ENCODE measurements around the gene HOXB1.
"Not testable (repeated sequence)": the region's sequence is repeated elsewhere in the genome, so short reads cannot be mapped to it uniquely, and the experiment has no call there.

HOXB1 gene

DNA sequence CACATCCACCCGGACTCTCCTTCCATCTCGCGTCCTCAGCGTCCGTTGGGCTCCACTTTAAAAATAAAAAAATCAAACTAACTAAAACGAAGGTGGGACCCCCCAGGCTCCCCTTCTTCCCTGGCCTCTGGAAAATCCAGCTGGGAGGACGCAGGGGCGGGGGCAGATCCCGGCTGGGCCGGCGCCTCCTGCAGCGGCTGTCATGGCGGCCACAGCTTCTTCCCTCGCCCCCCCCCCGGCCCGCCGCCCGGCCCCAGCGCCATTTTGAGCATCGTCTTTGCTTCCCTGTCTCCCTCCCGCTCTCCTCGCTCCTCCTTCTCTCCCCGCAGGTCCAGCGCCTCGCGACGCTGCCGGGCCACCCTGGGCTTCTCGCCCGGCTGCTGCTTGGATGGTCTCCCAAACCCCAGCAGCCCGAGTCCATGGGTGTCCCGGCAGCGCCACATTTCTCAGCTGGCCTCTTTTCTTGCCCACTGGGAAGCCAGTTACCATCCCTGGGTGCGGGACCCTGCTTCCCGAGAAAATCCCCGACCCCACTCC lies 10.8 kb upstream of the HOXB1 start:
- peak; percentile 54 for DNase-seq

DNA sequence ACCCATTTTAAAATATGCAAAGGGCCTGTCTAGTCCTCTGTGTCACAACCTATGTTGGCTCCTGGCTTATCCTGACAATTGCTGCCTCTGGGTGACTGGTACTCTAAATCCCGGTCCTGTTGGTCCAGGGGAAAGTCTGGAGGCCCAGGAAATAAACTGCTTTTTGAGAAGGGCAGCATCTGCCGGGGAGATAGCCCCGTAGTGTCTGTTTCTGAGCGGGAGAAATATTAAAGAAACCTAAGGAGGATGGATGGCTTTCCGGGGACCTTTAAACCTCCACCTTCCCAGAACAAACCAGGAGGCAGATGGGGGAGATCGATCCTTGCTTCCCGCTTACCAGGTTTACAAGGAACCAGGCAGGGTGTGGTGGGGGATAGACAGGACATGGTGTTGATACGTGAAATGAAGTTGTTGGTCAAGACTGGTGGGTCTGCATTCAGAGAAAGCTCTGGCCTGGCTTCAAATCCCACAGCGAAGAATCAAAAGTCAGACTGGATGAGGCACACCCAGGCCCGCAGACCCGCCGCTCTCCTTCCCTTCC lies 10.3 kb upstream of the HOXB1 start:
- DNase-seq: no peak

DNA sequence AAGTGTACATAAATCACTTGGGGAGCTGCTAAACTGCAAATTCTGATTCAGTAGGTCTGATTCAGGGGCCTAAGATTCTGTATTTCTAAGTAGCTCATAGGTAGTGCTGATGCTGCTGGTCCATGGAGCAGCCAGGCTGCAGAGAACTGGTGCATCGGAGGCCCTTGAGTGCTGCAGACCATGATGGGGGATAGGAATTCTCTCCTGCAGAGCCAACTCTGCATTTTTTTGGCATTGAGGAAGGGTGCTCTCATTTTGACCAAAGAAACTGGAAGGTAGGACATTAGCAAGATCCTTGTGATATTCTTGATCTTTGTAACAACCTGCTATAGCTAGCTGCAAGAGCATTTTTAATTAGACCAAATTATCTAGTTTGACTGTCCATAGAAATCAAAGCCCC lies 9.4 kb upstream of the HOXB1 start:
- no peak for DNase-seq

DNA sequence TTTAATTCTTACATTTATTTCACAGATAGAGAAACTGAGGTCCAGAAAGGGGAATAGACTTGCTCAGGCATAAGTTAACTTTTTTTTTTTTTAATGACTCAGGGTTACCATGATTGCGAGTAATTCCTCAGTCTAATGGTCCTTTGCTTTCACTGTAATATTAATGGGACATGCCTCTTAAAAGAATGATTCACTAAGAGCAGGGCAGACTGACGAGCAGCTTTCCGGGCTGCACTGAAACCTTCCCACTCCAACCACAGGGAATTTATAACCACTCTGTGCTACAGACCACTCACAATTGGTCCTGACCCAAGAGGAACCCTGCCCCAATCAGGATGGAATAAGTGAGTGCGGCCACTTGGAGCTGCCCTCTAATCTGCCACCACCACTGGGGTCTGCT lies 8.4 kb upstream of the HOXB1 start:
- DNase-seq: no peak

DNA sequence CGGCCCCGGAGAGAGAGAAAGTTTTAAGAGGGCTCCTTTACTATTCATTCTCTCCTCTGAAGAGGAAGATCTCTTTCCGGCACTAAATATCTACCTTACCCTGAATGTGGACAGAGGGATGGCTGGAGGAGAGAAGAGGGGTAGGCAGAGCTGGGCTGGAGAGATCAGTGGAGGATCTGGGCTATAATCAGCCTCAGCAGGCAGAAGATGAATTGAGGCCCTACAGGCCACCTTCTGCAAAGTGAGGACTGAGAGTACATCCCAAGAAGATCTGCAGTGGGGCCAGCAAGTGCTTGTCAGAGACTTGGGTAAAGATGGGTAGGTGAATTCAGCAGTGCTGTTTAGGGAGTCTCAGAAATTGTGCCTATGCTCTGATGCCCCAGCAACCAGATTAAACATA lies 6.5 kb upstream of the HOXB1 start:
- DNase-seq: no peak

DNA sequence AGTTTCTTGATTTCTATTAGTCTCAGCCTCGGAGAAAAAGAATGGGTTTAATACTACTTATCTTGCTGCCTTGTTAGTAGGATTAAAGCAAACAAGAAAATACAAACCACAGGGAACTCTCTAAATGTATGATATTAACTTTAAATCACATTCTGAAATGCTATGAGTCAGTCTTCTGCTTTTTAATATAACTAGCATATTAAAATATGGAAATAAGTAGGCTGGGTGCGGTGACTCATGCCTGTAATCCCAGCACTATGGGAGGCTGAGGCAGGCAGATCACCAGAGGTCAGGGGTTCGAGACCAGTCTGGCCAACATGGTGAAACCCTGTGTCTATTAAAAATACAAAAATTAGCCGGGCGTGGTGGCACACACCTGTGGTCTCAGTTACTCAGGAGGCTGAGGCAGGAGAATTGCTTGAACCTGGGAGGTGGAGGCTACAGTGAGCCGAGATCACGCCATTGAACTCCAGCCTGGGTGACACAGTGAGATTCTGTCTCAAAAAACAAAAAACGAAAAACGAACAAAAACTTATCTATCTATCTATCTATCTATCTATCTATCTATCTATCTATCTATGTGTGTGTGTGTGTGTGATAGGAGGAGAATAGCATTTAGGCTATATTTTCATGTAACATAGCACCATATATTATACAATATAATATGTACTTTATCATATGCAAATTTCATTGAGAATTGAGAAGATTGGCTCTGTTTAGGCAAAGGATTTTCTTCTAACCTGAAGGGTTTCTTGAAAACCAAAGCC lies 5.2 kb upstream of the HOXB1 start:
- not testable (repeated sequence) for DNase-seq

DNA sequence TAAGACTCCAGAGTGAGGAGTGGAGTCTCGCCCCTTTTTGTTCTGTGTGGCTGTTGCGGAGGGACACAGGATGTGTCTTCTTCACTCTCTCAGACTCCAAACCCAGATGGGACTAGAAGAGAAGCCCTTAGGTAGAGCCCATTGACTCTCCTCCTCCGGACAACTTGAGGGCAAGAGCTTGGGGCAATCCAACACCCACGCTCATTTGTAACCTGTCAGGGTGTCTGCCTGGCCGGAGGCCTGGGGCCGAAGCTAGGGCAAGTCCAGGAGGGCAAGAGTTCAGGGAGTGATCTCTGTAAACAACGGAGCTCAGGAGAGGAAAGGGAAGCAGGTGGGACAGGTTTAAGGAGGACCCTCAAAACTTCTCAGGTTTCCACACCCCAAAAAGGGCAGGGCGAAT lies 1.4 kb upstream of the HOXB1 start:
- DNase-seq: no peak

DNA sequence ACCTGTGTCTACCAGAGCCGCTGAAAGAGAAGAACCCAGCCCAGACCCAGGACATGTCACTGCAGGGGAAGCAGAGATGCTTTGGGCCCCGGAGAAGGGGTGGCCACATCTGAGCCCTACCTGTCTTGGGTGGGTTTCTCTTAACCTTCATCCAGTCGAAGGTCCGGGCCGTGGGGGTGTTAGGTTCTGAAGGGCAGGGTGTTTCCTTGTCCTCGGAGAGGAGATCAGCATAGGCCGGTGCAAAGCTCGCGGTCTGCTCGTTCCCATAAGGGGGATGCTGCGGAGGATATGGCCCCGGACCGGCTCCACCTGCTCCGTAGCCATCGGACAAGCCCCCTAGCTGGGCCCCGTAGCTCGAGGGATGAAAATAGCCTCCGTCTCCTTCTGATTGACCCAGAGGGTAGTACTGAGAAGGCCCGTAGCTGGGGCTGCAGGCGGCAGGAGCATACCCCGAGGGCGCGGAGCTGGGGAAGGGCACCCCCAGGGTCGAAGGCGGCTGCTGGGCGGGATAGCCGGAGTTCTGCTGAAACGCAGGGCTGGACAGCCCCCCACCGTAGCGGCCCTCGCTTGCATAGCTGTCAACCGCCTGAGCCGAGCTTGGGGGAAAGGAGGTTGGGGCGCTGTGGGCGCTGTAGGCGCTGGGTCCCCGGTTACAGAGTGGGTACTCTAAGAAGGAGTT lies 464 bp downstream of the HOXB1 start:
- DNase-seq: no peak

DNA sequence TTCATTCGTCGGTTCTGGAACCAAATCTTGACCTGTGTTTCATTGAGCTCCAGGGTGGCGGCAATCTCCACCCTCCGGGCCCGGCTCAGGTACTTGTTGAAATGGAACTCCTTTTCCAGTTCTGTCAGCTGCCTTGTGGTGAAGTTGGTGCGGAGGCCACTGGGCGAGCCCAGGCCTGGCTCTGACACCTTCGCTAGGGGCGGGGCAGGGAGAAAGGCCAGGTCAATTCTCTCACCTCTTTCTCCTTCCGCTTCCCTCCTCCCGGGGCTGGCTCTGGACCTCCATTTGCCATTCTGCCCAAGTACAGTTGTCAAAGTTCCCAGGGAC lies 1.2 kb downstream of the HOXB1 start:
- DNase-seq: no peak

DNA sequence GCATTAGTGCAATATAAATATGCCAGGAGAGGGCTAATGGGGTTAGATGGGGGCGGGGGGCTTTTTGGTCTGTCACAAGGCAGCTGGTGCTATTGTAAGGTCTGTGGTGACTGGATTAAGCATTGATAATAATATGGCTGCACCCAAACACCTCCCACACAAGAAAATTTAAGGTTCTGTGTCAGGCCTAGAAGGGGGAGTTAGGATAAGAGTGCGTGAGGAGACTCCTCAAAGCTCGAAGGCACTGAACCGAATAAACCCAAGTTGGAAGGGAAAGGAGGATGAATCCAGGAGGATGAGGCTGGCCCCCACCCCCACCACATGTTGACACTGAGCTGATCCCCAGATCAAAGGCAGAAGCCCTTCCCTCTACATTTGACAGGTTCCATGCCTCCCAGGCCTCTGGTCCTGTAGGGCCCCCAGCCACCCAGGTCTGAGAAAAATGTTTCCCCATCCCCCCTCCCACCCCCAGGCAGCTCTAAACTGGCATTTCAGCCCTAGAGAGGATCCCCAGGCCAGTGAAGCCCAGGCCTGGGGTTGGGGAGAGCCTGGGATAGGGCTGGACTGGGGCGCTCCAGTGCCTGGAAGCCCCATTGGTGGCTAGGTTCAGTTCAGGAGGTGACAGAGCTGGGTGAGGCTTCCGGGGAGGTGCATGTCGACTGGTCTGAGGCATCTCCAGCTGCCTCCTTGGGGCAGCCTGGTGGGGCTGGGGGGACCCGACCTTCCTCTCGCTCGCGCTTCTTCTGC lies 1.7 kb downstream of the HOXB1 start:
- DNase-seq: no peak

DNA sequence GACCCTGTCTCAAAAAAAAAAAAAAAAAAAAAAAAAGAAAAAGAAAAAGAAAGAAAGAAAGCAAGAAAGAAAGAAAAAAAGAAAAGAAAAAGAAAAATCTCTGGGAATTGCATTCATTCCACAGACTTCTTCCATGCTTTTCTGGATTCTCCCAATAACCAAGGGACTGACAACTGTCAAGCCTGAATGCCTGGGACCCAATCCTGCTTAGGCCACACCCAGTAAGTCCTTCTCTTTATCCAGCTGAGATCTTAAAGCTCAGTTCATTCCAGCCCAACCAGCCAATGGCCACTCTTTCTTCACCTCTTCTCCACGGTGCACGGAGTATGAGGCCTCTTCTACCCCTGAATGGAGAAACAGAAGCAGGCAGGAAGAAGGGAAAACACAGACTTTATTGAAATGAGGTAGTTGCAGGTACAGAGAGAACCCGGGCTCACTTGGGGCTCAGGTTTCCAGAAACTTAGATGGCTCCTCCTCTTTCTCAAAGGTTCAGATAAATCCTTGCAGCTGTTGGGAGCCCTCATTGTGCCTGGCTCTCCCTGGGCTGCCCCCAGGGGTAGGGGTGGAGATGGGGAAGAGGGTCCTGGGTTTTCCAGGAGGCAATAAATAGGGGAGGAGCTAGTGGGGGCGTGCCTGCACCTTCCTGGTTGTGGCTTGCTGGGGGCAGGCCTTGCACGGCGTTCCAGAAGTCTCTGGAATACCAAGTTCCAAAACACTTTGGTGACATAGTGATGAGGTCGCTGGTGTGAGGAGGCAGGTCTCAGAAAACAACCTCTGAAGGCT lies 2.5 kb downstream of the HOXB1 start:
- no peak for DNase-seq

DNA sequence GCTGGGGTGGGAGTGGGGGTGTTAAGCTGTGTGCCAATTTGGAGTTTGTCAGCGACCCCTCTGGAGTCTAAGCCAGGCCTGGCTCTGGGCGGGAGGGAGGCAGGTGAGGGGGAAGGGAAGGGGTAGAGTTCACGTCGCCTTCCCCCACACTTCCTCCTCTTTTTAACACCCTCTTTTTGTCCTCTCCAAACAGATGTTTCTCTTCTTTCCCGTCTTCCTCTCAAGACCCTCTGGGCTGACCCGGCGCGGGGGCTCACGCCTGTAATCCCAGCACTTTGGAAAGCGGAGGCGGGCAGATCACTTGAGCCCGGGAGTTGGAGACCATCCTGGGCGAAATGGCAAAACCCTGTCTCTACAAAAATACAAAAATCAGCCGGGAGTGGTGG lies 3.3 kb downstream of the HOXB1 start:
- no peak for DNase-seq

DNA sequence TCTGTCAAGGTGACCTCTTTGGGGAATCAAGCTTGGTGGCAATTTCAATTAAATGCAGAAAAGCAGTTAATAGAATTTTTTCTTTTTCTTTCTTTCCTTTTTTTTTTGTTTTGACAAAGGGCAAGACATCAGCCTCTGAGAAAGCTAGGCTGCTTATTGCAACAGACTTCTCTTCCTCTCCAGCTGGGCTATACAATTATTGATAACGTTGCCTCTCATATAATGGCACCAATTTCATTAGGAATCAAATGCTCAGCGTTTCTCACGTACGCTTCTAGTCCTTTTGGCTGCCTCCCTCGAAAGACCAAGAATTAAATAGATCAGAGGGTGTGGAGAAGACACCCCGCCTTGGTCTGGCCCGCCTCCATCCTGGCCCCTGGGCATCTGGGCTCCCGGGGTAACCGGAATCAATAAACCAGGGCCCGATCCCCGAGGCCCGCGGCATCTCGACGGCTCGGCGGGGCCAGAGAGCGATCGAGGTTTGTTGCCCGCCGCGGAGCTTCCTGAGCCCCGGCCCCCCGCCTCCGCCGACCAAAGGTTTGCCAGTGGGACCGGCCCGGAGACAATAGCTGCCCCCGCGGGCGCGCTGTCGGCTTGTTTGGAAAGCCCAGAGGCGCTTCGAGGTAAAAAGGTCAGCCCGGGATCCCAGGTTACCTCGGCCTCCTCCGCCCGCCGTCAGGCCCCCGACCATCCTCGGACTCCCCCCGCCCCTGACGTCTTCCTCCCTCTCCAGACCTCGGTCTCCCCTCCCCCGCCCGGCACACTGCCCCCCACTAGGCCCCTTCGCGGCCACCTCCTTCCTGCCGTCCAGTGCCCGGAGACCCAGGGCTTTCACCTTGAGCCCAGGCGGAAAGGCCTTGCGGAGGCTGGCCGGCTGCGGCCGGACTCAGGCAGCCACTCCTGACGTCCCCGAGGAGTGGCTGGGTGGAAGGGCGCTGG lies 3.9 kb downstream of the HOXB1 start:
- no peak for DNase-seq

DNA sequence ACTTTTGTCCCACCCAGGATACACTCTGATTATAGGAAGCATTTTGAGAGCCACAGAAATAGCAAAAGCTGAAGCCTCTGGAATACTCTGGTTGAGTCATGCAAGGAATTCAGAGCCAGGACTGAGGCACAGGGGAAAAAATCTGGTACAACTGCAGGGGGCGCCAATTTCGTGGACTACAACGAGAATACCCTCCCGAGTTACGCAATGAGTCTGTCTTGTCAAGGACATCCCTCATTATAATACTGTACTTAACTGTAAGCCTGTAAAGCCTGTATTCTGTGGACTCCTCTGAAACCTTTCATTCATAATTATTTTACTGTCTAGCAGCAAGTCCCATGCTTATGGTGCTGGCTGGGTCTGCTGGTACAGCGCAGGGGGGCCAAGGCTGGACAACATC lies 7.8 kb downstream of the HOXB1 start:
- no peak for DNase-seq

DNA sequence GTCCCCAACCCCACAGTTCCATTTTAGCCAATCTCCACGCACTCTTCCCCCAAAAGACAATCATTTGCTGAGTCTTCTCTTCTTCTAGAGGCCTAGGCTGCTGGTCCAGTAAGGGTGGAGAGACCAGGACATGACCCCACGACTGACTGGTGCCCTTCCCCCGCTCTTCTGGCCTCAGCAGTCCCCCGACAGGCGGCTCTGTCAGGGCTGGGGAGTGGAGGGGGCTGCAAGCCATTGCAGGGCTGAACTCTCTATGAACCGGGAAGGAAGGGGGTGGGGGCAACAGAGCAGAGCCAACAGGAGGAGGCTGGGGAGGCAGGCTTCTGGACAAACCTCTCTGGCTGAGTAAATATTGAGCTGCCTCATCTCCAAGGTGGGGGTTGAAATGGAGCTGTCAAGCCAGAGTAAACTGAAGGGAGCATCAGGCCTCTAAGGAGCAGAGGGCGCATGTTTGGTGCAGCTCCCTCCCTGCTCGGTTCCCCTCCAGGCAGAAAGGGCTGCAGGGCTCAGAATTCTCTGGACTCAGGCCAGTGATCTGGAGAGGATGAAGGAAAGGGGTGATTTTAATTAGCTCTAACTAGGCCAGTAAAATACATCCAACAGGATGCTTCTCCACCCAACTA lies 8.7 kb downstream of the HOXB1 start:
- DNase-seq: no peak

DNA sequence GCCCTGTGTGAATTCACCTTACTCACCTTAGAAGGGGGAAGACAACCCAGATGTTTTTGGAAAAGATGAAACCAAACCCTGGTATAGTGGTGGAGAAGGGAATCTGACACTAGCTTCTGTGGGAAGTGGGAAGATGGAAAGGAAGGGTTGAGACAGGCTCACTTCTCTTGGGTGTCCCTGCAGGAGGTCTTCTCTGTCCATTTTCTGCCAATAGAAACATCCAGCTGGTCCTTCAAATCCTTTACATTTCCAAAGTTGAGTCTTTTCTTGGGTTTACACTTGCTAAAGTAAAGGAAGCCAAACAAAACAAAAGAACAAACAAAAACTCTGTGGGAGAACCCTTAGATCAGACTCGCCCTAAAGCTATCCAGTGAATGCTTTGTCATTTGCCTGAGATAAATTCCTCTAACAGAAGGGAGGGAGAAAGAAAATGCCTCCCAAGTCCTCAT lies 10.2 kb downstream of the HOXB1 start:
- no peak for DNase-seq

DNA sequence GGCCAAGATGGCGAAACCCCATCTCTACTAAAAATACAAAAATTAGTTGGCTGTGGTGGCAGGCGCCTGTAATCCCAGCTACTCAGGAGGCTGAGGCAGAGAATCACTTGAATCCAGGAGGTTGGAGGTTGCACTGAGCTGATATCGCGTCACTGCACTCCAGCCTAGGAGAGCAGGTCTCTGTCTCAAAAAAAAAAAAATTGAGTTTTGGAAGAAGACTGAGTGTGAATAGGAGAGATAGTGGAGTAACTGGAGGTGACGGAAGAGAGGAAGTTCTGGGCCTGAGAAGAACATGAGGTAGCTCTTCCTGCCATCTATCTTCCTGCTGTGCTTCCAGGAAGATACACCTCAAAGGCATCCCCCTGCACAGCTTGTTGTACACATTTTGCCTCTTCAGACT lies 11.4 kb downstream of the HOXB1 start:
- no peak for DNase-seq

DNA sequence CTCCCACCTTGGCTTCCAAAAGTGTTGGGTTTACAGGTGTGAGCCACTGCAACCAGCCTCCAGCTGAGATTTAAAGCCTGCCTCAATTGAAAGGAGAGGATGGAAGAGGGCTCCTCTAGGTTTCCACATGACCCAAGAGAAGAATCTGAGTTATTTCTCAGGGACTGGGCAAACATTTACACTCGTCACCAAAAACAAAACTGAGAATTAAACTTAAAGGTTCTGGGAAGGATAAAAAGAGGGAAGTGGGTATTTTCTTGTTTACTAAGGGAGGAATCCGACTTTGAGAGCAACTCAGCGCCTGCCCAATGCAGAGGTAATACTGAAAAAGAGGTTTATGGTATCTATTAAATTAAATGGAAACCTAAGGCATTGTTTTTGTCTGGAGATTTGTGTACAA lies 13.3 kb downstream of the HOXB1 start:
- DNase-seq: no peak

DNA sequence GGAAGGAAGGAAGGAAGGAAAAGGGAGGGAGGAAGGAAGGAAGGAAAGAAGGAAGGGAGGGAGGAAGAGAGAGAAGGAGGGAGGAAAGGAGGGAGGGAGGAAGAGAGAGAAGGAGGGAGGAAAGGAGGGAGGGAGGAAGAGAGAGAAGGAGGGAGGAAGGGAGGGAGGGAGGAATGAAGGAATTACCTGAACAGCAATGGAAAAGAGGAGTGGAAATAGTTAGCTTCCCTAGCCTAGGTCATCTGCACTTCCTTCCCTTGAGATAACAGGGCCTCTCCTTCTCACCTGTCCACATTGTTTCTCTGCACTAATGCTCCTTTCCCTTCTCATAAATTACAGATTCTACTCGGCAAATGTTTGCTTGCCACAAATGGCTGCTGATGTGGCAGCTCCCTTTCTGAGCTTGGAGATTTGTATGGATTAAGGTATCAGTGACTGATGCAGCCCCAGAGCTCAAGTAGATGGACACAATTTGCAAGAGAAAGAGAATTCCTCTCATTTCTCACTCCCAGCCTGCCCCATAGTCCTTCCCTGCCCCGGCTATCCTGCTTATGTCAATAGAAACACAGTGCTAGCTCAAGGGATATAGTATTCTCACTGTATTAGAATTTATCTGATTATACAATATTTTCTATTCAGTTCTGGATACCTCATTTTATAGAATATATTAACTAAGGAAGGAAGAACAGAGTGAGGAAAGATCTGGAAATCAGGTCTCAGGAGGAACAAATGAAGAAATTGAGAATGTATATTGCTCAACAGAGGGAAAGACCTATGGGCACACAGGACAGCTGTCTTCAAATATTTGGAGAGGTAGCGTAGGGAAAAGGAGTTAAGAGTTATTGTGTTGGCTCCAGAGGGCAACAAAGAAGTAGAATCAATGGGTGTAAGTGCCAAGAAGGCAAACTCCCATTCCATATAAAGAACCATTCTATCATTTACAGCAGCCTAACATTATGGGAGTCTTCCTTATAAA lies 14.6 kb downstream of the HOXB1 start:
- DNase-seq: no peak

DNA sequence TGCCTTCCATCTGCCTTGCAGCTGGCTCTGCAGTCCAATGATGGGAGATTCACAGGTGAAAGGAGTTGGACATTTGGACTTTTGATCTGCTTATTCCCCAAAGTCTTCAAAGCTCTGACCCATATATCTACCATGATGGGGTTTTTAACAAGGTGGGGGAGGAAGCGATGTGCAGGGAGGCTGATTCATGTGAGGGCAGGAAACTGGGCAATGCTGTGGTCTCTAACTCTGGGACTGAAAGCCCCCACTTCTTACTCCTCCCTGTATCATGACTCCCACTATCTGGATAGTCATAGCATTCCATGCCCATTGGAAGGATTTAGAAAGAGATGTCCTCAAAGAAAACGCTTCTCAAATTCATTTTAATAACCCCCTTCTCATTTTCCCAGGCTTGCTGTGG lies 16.3 kb downstream of the HOXB1 start:
- DNase-seq: no peak
